HCT116 (cell line): Measurements from ENCODE around the gene ZNF516. TPM values are rescaled to one million over a fixed set of nuclear protein-coding genes. Genes with fewer than 3 reads are reported as not detected.

Experiments used
- ATAC-seq: fragments of 200-7000 bp; cut with Tn5 transposase; 2 replicates; pipeline ENCODE4 v1.9.1; 2020; ENCODE audit warnings: mild to moderate bottlenecking, moderate library complexity
- BruUV-seq: library from RNA; stranded (reverse); fragments of 400-500 nt; replicated peaks from 2 replicates; lab custom pipeline; 2021; lab: Mats Ljungman, UMichigan
- CTCF ChIA-PET: fragments of 300-600 bp; sonication (Branson Sonifier 250); formaldehyde crosslinking; loops from one replicate; lab custom pipeline; 2021; ENCODE audit warnings: antibody characterized with exemption; lab: Charles Lee
- POLR2A ChIA-PET: fragments of 300-600, 350-600 bp; sonication (Branson Sonifier 250); formaldehyde crosslinking; loops from one replicate; lab custom pipeline; 2021; ENCODE audit warnings: antibody characterized with exemption; lab: Charles Lee
- RAD21 ChIA-PET, 2 experiments: fragments of 300-600 bp; sonication (Branson Sonifier 250); formaldehyde crosslinking; loops; one replicate each; lab custom pipeline; 2023; ENCODE audit warnings: low total read pairs in 2 of 2; ENCODE audit not compliant: uncharacterized antibody in 2 of 2, unreplicated experiment in 2 of 2, low non-redundant PET in 1 of 2; lab: Charles Lee
- DNase-seq: peaks from one replicate; pipeline ENCODE4 v3.0.0-alpha.2; 2010; ENCODE audit warnings: low read depth, low spot score
- H2AFZ ChIP-seq: fragments of 200-600 bp; shearing (Covaris generic), sonication (generic); 2 replicates; pipeline ENCODE4 v1.6.1; 2017; ENCODE audit warnings: low read depth, mixed run types, mixed read lengths, antibody characterized with exemption, low read length; ENCODE audit not compliant: poor library complexity, severe bottlenecking
- H3K27ac ChIP-seq: 2 replicates; pipeline ENCODE4 v1.5.1; 2012; ENCODE audit warnings: low read depth, low read length
- H3K27me3 ChIP-seq: fragments of 200-600 bp; sonication (generic); 2 replicates; pipeline ENCODE4 v1.6.1; 2016; ENCODE audit warnings: mixed run types, low read length, mixed read lengths; ENCODE audit not compliant: insufficient read depth
- H3K36me3 ChIP-seq, 2 experiments: fragments of 200-500 bp in 1 of 2; fragments of 200-600 bp in 1 of 2; sonication (Bioruptor generic) in 1 of 2; sonication (generic) in 1 of 2; 2 replicates each; pipeline versions ENCODE4 v1.5.1 to v1.6.1; 2014 to 2016; ENCODE audit warnings: low read length in 2 of 2, inconsistent platforms in 1 of 2, mixed read lengths in 1 of 2, mixed run types in 1 of 2; ENCODE audit not compliant: insufficient read depth in 2 of 2, control insufficient read depth in 1 of 2
- H3K4me1 ChIP-seq, 2 experiments: fragments of 200-600 bp in 1 of 2; sonication (generic) in 1 of 2; 2 replicates each; pipeline versions ENCODE4 v1.5.1 to v1.6.1; 2012 to 2017; ENCODE audit warnings: low read length in 2 of 2, inconsistent platforms in 1 of 2, mild to moderate bottlenecking in 1 of 2, mixed read lengths in 1 of 2, mixed run types in 1 of 2, moderate library complexity in 1 of 2; ENCODE audit not compliant: insufficient read depth in 2 of 2, control insufficient read depth in 1 of 2
- H3K4me2 ChIP-seq: fragments of 200-600 bp; sonication (generic); 2 replicates; pipeline ENCODE4 v1.6.1; 2017; ENCODE audit warnings: mixed run types, low read length, mixed read lengths
- H3K4me3 ChIP-seq, 2 experiments: fragments of 200-600 bp in 1 of 2; sonication (generic) in 1 of 2; replicated peaks in 1 of 2; 2 replicates each; pipeline ENCODE4 v1.5.1; 2011 to 2016; ENCODE audit warnings: low read length in 2 of 2, control low read depth in 1 of 2, low read depth in 1 of 2, mild to moderate bottlenecking in 1 of 2, mixed read lengths in 1 of 2, mixed run types in 1 of 2
- H3K79me2 ChIP-seq: fragments of 200-600 bp; sonication (generic); 2 replicates; pipeline ENCODE4 v1.6.1; 2017; ENCODE audit warnings: mild to moderate bottlenecking, mixed run types, low read length, moderate library complexity, mixed read lengths; ENCODE audit not compliant: insufficient read depth
- H3K9ac ChIP-seq: fragments of 200-600 bp; sonication (generic); 2 replicates; pipeline ENCODE4 v1.6.1; 2016; ENCODE audit warnings: low read length, mixed read lengths
- H3K9me2 ChIP-seq: fragments of 200-600 bp; sonication (generic), shearing (Covaris generic); 2 replicates; pipeline ENCODE4 v1.6.1; 2017; ENCODE audit warnings: mixed run types, mild to moderate bottlenecking, moderate library complexity; ENCODE audit not compliant: insufficient read depth
- H3K9me3 ChIP-seq, 2 experiments: fragments of 200-500 bp in 1 of 2; fragments of 200-600 bp in 1 of 2; sonication (Bioruptor generic) in 1 of 2; sonication (generic) in 1 of 2; 2 replicates each; pipeline ENCODE4 v1.6.1; 2014 to 2017; ENCODE audit warnings: low read length in 2 of 2, mixed read lengths in 2 of 2, inconsistent platforms in 1 of 2, low read depth in 1 of 2, mild to moderate bottlenecking in 1 of 2, mixed run types in 1 of 2, moderate library complexity in 1 of 2; ENCODE audit not compliant: control insufficient read depth in 1 of 2, insufficient read depth in 1 of 2
- H4K20me1 ChIP-seq: fragments of 200-600 bp; sonication (generic), shearing (Covaris generic); 2 replicates; pipeline ENCODE4 v1.6.1; 2017; ENCODE audit warnings: mixed run types, mild to moderate bottlenecking, moderate library complexity; ENCODE audit not compliant: insufficient read depth
- CEBPB ChIP-seq: IDR thresholded peaks from 2 replicates; pipeline ENCODE4 v1.6.1; 2012; ENCODE audit warnings: low read depth
- EGR1 ChIP-seq: IDR thresholded peaks from 2 replicates; pipeline ENCODE4 v1.6.1; 2012; ENCODE audit warnings: low read depth
- EZH2 ChIP-seq: fragments of 200-600 bp; sonication (generic); IDR thresholded peaks from 2 replicates; pipeline ENCODE4 v1.6.1; 2017; ENCODE audit warnings: antibody characterized with exemption, mixed run types
- POLR2AphosphoS5 ChIP-seq: IDR thresholded peaks from 2 replicates; pipeline ENCODE4 v1.6.1; 2011; ENCODE audit warnings: mild to moderate bottlenecking, low read depth, low read length, moderate library complexity
- RAD21 ChIP-seq: IDR thresholded peaks from 2 replicates; pipeline ENCODE4 v1.6.1; 2012; ENCODE audit warnings: low read depth, mild to moderate bottlenecking
- ZBTB33 ChIP-seq: IDR thresholded peaks from 2 replicates; pipeline ENCODE4 v1.6.1; 2011; ENCODE audit warnings: mild to moderate bottlenecking, low read length, moderate library complexity; ENCODE audit not compliant: insufficient replicate concordance; ENCODE audit errors: extremely low read depth
- ZFX ChIP-seq: fragments of 450-650 bp; IDR thresholded peaks from 2 replicates; pipeline ENCODE4 v1.6.1; 2017
- intact Hi-C: fragments of 100-400 bp; cut with micrococcal nuclease; formaldehyde crosslinking; loops from 2 replicates; pipeline ENCODE4 v1.10.0; 2022
- total RNA-seq: library from RNA; stranded (reverse); gene quantifications from one replicate; pipeline ENCODE4 v1.2.1, GENCODE V29; 2021; ENCODE audit not compliant: unreplicated experiment
- TF ChIP-seq, protein P1 (sequence below): IDR thresholded peaks from 2 replicates; pipeline ENCODE4 v1.6.1; 2012

The ZNF516 gene
- total RNA-seq, 1 experiment from 2014 or later: 32.0 TPM

- no peaks in the 10 kb centered on the region for H3K9me2 ChIP-seq
- H2AFZ ChIP-seq: no peak overlapping the region
- peaks cover 0 to 8% of the 10 kb centered on the region in 2 experiments; a peak in 1 of 4 replicates for H3K36me3 ChIP-seq
- no peak overlapping the region for H3K9ac ChIP-seq
- no peak overlapping the region for H3K4me3 ChIP-seq
- ChIA-PET CTCF (no interaction called here), POLR2A (no interaction called here), RAD21 (no interaction called here)
- no peak for DNase-seq
- TF ChIP-seq, protein P1, sequence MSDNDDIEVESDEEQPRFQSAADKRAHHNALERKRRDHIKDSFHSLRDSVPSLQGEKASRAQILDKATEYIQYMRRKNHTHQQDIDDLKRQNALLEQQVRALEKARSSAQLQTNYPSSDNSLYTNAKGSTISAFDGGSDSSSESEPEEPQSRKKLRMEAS: no peak
- no peak for TF ChIP-seq RAD21
- TF ChIP-seq POLR2AphosphoS5: no peak
- TF ChIP-seq EGR1: no peak
- TF ChIP-seq EZH2: no peak
- TF ChIP-seq CEBPB: no peak
- TF ChIP-seq ZBTB33: no peak
- no peak for TF ChIP-seq ZFX
- ATAC-seq: no peak
- intact Hi-C loops: no loop called here
- BruUV-seq: no TSS peak
- H3K4me1 ChIP-seq: peaks cover 3 to 5% of the 10 kb centered on the region in 2 experiments; a peak in 1 of 4 replicates
- no peak overlapping the region for H3K4me2 ChIP-seq
- H3K79me2 ChIP-seq: no peaks in the 10 kb centered on the region; the same call in 1 of the 2 replicates
- no peaks in the 10 kb centered on the region for H4K20me1 ChIP-seq
- H3K9me3 ChIP-seq: no peaks in the 10 kb centered on the region
- H3K27ac ChIP-seq: no peak overlapping the region
- no peaks in the 10 kb centered on the region for H3K27me3 ChIP-seq
Observed at GRCh38 chr18:76441668-76442412, 53.2 kb downstream of the ZNF516 start.
